Measurements from ENCODE around the gene SLC29A3. TPM values are rescaled to one million over a fixed set of nuclear protein-coding genes. Genes with fewer than 3 reads are reported as not detected.

Gene SLC29A3
- total RNA-seq, 1 donor from 2014 or later, result 0.58 TPM

GRCh38 chr10:71314028-71314693 lies 4.9 kb upstream of the SLC29A3 start:
- DNase-seq (ENCODE audit: low read depth), result no peak
- peak overlapping the region; percentile 16 for H3K4me3 ChIP-seq (ENCODE audit: low read depth, low read length)

GRCh38 chr10:71314694-71315225 lies 4.3 kb upstream of the SLC29A3 start:
- TF ChIP-seq, protein P1, sequence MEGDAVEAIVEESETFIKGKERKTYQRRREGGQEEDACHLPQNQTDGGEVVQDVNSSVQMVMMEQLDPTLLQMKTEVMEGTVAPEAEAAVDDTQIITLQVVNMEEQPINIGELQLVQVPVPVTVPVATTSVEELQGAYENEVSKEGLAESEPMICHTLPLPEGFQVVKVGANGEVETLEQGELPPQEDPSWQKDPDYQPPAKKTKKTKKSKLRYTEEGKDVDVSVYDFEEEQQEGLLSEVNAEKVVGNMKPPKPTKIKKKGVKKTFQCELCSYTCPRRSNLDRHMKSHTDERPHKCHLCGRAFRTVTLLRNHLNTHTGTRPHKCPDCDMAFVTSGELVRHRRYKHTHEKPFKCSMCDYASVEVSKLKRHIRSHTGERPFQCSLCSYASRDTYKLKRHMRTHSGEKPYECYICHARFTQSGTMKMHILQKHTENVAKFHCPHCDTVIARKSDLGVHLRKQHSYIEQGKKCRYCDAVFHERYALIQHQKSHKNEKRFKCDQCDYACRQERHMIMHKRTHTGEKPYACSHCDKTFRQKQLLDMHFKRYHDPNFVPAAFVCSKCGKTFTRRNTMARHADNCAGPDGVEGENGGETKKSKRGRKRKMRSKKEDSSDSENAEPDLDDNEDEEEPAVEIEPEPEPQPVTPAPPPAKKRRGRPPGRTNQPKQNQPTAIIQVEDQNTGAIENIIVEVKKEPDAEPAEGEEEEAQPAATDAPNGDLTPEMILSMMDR (conservative IDR thresholded peaks at IDR 0.05; ENCODE audit: low read depth, low read length), result no peak
- no peak for DNase-seq (ENCODE audit: low read depth)
- H3K4me3 ChIP-seq (ENCODE audit: low read depth, low read length), result peak overlapping the region; percentile 16

More at GRCh38 chr10:71314028-71314693, 4.9 kb upstream of the SLC29A3 start:
- TF ChIP-seq, protein P1 (conservative IDR thresholded peaks at IDR 0.05; ENCODE audit: low read depth, low read length), result peak; percentile 75

DNA sequence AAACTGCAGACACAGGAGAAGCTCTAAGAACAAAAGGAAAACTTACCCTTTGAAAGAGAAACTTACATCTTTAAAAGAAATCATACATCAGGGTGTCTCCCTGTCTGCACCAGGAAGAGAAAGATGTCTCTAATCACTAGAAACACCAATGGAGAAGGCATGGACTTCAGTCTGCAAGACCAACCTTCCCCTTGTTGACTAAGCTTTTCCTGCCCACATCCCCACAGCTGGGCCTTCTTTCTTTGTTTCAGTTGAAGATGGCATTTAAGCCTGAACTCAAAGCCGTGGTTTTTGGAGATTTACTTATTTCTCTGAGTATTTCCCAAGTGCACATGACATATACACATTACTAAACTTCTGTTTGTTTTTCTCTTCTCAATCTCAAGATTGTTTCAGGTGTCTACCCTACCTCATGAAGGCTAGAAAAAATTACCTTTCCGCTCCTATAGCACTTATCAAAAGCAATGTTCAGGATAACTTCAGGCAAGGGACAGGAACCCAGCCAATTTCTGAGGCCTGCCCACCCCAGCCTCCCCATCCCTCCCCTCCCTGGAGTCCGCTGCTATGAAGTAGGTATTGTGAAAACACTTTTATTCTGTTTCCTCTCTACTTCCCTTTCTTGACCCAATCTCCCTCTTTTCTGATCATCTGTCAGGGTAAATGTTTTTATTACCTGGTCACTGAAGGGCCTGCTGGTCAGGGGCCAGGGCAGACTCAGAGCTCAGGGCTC lies 2.8 kb upstream of the SLC29A3 start:
- H3K4me3 ChIP-seq (ENCODE audit: low read depth, low read length), result no peak overlapping the region
- TF ChIP-seq, protein P1 (conservative IDR thresholded peaks at IDR 0.05; ENCODE audit: low read depth, low read length), result no peak
- DNase-seq (ENCODE audit: low read depth), result no peak

DNA sequence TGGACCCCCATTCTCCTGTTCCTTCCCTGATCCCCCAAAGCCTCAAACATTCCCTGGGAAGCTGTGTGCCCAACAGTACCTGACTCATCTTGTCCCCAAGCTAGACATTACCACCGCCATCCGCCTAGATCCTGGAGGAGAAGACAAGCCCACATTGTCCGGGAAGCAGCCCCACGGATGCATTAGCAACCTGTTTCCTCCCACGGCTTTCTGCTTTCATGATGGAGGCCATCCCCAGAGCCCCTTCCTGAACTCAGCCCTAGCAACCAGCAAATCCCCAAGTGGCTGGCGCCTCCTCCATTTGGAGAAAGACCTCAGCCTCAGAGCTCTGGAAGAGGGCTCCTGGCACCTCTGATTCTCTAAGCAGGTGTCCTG lies 2.3 kb upstream of the SLC29A3 start:
- no peak overlapping the region for H3K4me3 ChIP-seq (ENCODE audit: low read depth, low read length)
- TF ChIP-seq, protein P1 (conservative IDR thresholded peaks at IDR 0.05; ENCODE audit: low read depth, low read length), result no peak
- DNase-seq (ENCODE audit: low read depth), result no peak

DNA sequence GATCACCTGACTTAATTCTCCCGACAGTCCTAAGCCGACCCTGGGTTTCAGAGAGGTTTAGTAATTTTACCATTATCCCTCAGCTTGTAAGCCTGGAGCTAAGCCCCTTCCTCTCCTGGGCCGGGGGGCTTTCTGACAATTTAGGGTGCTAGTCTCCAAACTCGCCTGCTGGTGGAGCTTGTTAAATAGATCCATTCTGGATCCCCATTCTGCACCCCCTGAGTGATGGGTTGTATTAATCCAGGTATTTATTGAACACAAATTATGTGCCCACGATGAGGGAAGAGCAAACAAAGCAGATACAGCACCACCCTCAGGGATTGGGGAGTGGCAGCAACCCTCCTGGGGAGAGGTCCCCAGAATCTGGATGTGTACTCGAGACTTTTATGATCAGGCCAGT lies 1.3 kb upstream of the SLC29A3 start:
- TF ChIP-seq, protein P1 (conservative IDR thresholded peaks at IDR 0.05; ENCODE audit: low read depth, low read length), result no peak
- no peak for DNase-seq (ENCODE audit: low read depth)
- no peak overlapping the region for H3K4me3 ChIP-seq (ENCODE audit: low read depth, low read length)

GRCh38 chr10:71319800-71320392 lies 837 bp downstream of the SLC29A3 start:
- TF ChIP-seq, protein P1 (conservative IDR thresholded peaks at IDR 0.05; ENCODE audit: low read depth, low read length), result no peak
- H3K4me3 ChIP-seq (ENCODE audit: low read depth, low read length), result peak overlapping the region; percentile 68
- no peak for DNase-seq (ENCODE audit: low read depth)

Measured in epithelial cell of proximal tubule (primary cell).